RWPE2 (cell line): ENCODE results near the gene ZNF689.
"Not testable (repeated sequence)": the region's sequence is repeated elsewhere in the genome, so short reads cannot be mapped to it uniquely, and the experiment has no call there.

Source experiments
- ATAC-seq: fragments of 200-7000 bp; cut with Tn5 transposase; 3 replicates; pipeline ENCODE4 v1.9.1; 2021; ENCODE audit warnings: low read depth
- DNase-seq: peaks from one replicate; pipeline ENCODE4 v3.0.0-alpha.2; 2020; ENCODE audit warnings: low spot score
- H3K27ac ChIP-seq: fragments of 450-650 bp; 2 replicates; pipeline ENCODE4 v1.5.1; 2017; ENCODE audit warnings: mild to moderate bottlenecking; ENCODE audit not compliant: poor library complexity, severe bottlenecking
- H3K27me3 ChIP-seq: fragments of 250-450 bp; sonication (Bioruptor Pico); 2 replicates; pipeline ENCODE4 v1.5.1; 2021; ENCODE audit warnings: mild to moderate bottlenecking, moderate library complexity; ENCODE audit not compliant: insufficient read depth, poor library complexity, severe bottlenecking
- H3K36me3 ChIP-seq: fragments of 250-450 bp; sonication (Bioruptor Pico); 2 replicates; pipeline ENCODE4 v1.5.1; 2020; ENCODE audit warnings: low read depth, mild to moderate bottlenecking, moderate library complexity
- H3K4me1 ChIP-seq: fragments of 250-450 bp; sonication (Bioruptor Pico); 2 replicates; pipeline ENCODE4 v1.5.1; 2021; ENCODE audit warnings: mild to moderate bottlenecking, moderate library complexity; ENCODE audit not compliant: insufficient read depth, poor library complexity, severe bottlenecking
- H3K4me3 ChIP-seq: fragments of 250-450 bp; sonication (Bioruptor Pico); 2 replicates; pipeline ENCODE4 v1.5.1; 2021; ENCODE audit warnings: mild to moderate bottlenecking, moderate library complexity; ENCODE audit not compliant: severe bottlenecking
- H3K9me3 ChIP-seq: fragments of 250-450 bp; sonication (Bioruptor Pico); 2 replicates; pipeline ENCODE4 v1.5.1; 2021; ENCODE audit warnings: mild to moderate bottlenecking, moderate library complexity; ENCODE audit not compliant: severe bottlenecking
- CTCF ChIP-seq: fragments of 450-650 bp; IDR thresholded peaks from one replicate; pipeline ENCODE4 v1.5.1; 2017; ENCODE audit warnings: mild to moderate bottlenecking, moderate library complexity; ENCODE audit not compliant: poor library complexity, severe bottlenecking

ZNF689 gene

GRCh38 chr16:30645727-30646126 is 35.5 kb upstream of the ZNF689 start:
- no peak for DNase-seq
- Histone ChIP-seq H3K27ac (no peak overlapping the region), H3K4me1 (peaks cover 6% of the 10 kb centered on the region), H3K27me3 (no peaks in the 10 kb centered on the region), H3K9me3 (no peaks in the 10 kb centered on the region), H3K4me3 (no peak overlapping the region), H3K36me3 (no peaks in the 10 kb centered on the region)
- TF ChIP-seq CTCF = no peak
- no peak for ATAC-seq

- no peak for ATAC-seq
Measured at GRCh38 chr16:30644334-30644830, 34.2 kb upstream of the ZNF689 start.

GRCh38 chr16:30641378-30641982 is 31.3 kb upstream of the ZNF689 start:
- no peak for ATAC-seq
- Histone ChIP-seq H3K27me3 (no peaks in the 10 kb centered on the region), H3K9me3 (no peaks in the 10 kb centered on the region), H3K4me1 (no peaks in the 10 kb centered on the region), H3K4me3 (no peak overlapping the region), H3K36me3 (no peaks in the 10 kb centered on the region), H3K27ac (no peak overlapping the region)
- no peak for DNase-seq
- TF ChIP-seq CTCF = no peak

More at GRCh38 chr16:30644334-30644830, 34.2 kb upstream of the ZNF689 start:
- H3K4me1 ChIP-seq = no peaks in the 10 kb centered on the region
- DNase-seq = no peak
- H3K27me3 ChIP-seq = no peaks in the 10 kb centered on the region
- no peaks in the 10 kb centered on the region for H3K36me3 ChIP-seq
- H3K27ac ChIP-seq = no peak overlapping the region
- H3K9me3 ChIP-seq = no peaks in the 10 kb centered on the region
- no peak for TF ChIP-seq CTCF
- H3K4me3 ChIP-seq = no peak overlapping the region

GRCh38 chr16:30637944-30638343 is 27.8 kb upstream of the ZNF689 start:
- peak; percentile 55 for ATAC-seq
- no peak overlapping the region for H3K4me3 ChIP-seq
- no peaks in the 10 kb centered on the region for H3K27me3 ChIP-seq
- peak; percentile 72 for TF ChIP-seq CTCF
- no peak for DNase-seq
- peaks cover 4% of the 10 kb centered on the region for H3K4me1 ChIP-seq
- no peaks in the 10 kb centered on the region for H3K9me3 ChIP-seq
- no peak overlapping the region for H3K27ac ChIP-seq
- H3K36me3 ChIP-seq = no peaks in the 10 kb centered on the region

- not testable (repeated sequence) for H3K4me3 ChIP-seq, DNase-seq, H3K4me1 ChIP-seq, H3K27me3 ChIP-seq, ATAC-seq, H3K27ac ChIP-seq, H3K9me3 ChIP-seq, H3K36me3 ChIP-seq
Measured at GRCh38 chr16:30637139-30637538, 26.9 kb upstream of the ZNF689 start.
